K562 (cell line): ENCODE results near the gene ARHGEF4. TPM values are rescaled to one million over a fixed set of nuclear protein-coding genes. Genes with fewer than 3 reads are reported as not detected.

ENCODE experiments used
- ATAC-seq: fragments of 200-7000 bp; cut with Tn5 transposase; 3 replicates; pipeline ENCODE4 v1.9.1; 2020; ENCODE audit warnings: moderate library complexity
- BruUV-seq: library from RNA; stranded (reverse); fragments of 400-500 nt; replicated peaks from 2 replicates; lab custom pipeline; 2021; lab: Mats Ljungman, UMichigan
- CTCF ChIA-PET: fragments of 300-600 bp; formaldehyde crosslinking; extraction: SDS; loops from one replicate; lab custom pipeline; 2021; ENCODE audit warnings: low intra/inter-chr PET ratio; lab: Yijun Ruan, JAX
- POLR2A ChIA-PET: fragments of 300-600, 350-650 bp; sonication (Branson Sonifier 250); formaldehyde crosslinking; extraction: SDS; loops from one replicate; lab custom pipeline; 2021; ENCODE audit warnings: antibody characterized with exemption, inconsistent platforms; lab: Yijun Ruan, JAX
- DNase-seq, 4 experiments: peaks; one replicate each; pipeline versions ENCODE4 v3.0.0 to v3.0.0-alpha.2; 2011 to 2018; ENCODE audit warnings: low spot score in 3 of 4, mixed read lengths in 3 of 4; ENCODE audit errors: extremely low read depth in 1 of 4
- FAIRE-seq: peaks from 2 replicates; lab custom pipeline; 2011; peaks lifted over from hg19 to GRCh38; lab: Jason Lieb, UNC
- H2AFZ ChIP-seq: 2 replicates; pipeline ENCODE4 v1.6.0; 2011; ENCODE audit warnings: low read depth, low read length, control low read depth, inconsistent platforms
- H3K27ac ChIP-seq: fragments of 200-600 bp; 3 replicates; pipeline ENCODE4 v1.8.0; 2011; ENCODE audit warnings: low read depth, mild to moderate bottlenecking, control low read depth, inconsistent platforms, low read length, moderate library complexity, mixed read lengths; ENCODE audit errors: extremely low read depth
- H3K27me3 ChIP-seq, 2 experiments: fragments of 300-600 bp in 1 of 2; 2 replicates in 1 of 2; 3 replicates in 1 of 2; pipeline versions ENCODE4 v1.6.0 to v1.8.0; 2011; ENCODE audit warnings: inconsistent platforms in 2 of 2, low read length in 2 of 2, mild to moderate bottlenecking in 1 of 2, mixed read lengths in 1 of 2, moderate library complexity in 1 of 2; ENCODE audit not compliant: control insufficient read depth in 2 of 2, insufficient read depth in 2 of 2
- H3K36me3 ChIP-seq: fragments of 300-600 bp; 3 replicates; pipeline ENCODE4 v1.8.0; 2011; ENCODE audit warnings: mild to moderate bottlenecking, low read length, inconsistent platforms; ENCODE audit not compliant: control insufficient read depth, insufficient read depth
- H3K4me1 ChIP-seq, 2 experiments: fragments of 200-600 bp in 1 of 2; replicated peaks in 1 of 2; 2 replicates in 1 of 2; 3 replicates in 1 of 2; pipeline versions ENCODE4 v1.5.1 to v1.8.0; 2011; ENCODE audit warnings: inconsistent platforms in 2 of 2, low read length in 2 of 2, mild to moderate bottlenecking in 1 of 2, mixed read lengths in 1 of 2, moderate library complexity in 1 of 2; ENCODE audit not compliant: control insufficient read depth in 2 of 2, insufficient read depth in 2 of 2
- H3K4me2 ChIP-seq: 2 replicates; pipeline ENCODE4 v1.6.1; 2011; ENCODE audit warnings: low read length, control low read depth, inconsistent platforms, mixed read lengths; ENCODE audit not compliant: insufficient read depth
- H3K4me3 ChIP-seq: fragments of 200-600 bp; sonication (generic), shearing (Covaris generic); 2 replicates; pipeline ENCODE4 v1.5.1; 2016; ENCODE audit warnings: control low read depth, inconsistent platforms
- H3K79me2 ChIP-seq: fragments of 200-600 bp; 3 replicates; pipeline ENCODE4 v1.8.0; 2011; ENCODE audit warnings: low read length, inconsistent platforms; ENCODE audit not compliant: control insufficient read depth, insufficient read depth
- H3K9ac ChIP-seq, 2 experiments: 2 replicates each; pipeline versions ENCODE4 v1.6.0 to v1.6.1; 2011; ENCODE audit warnings: low read depth in 2 of 2, low read length in 2 of 2, control low read depth in 1 of 2, inconsistent platforms in 1 of 2, mild to moderate bottlenecking in 1 of 2, mixed read lengths in 1 of 2; ENCODE audit not compliant: insufficient read depth in 1 of 2
- H3K9me1 ChIP-seq: one replicate; pipeline ENCODE4 v1.6.0; 2011; ENCODE audit warnings: inconsistent platforms, mild to moderate bottlenecking, low read length, moderate library complexity; ENCODE audit not compliant: control insufficient read depth, insufficient read depth
- H3K9me3 ChIP-seq: replicated peaks from 2 replicates; pipeline ENCODE4 v1.5.1; 2011; ENCODE audit warnings: low read depth, low read length, inconsistent platforms; ENCODE audit not compliant: control insufficient read depth, insufficient read depth
- H4K20me1 ChIP-seq: replicated peaks from 2 replicates; pipeline ENCODE4 v1.6.1; 2011; ENCODE audit warnings: low read length, inconsistent platforms, mixed read lengths; ENCODE audit not compliant: control insufficient read depth, insufficient read depth
- BRD4 ChIP-seq: fragments of 200-600 bp; sonication (generic); IDR thresholded peaks from 2 replicates; pipeline ENCODE4 v1.6.1; 2017; ENCODE audit warnings: inconsistent platforms
- C11orf30 ChIP-seq: fragments of 450-650 bp; IDR thresholded peaks from 2 replicates; pipeline ENCODE4 v1.6.1; 2016; ENCODE audit warnings: low read depth, mild to moderate bottlenecking
- CBFA2T3 ChIP-seq: fragments of 450-650 bp; IDR thresholded peaks from 2 replicates; pipeline ENCODE4 v1.6.1; 2017
- E2F8 ChIP-seq: fragments of 450-650 bp; IDR thresholded peaks from 2 replicates; pipeline ENCODE4 v1.7.1; 2018; ENCODE audit warnings: mild to moderate bottlenecking, low read depth; ENCODE audit not compliant: partially characterized antibody
- ETV6 ChIP-seq, 3 experiments: fragments of 150-350 bp in 1 of 3; sonication (generic) in 1 of 3; formaldehyde crosslinking in 1 of 3; IDR thresholded peaks; 2 replicates each; pipeline versions ENCODE4 v1.6.1 to v1.8.0; 2014 to 2022; ENCODE audit warnings: borderline replicate concordance in 2 of 3, low read depth in 2 of 3, antibody characterized with exemption in 1 of 3, low read length in 1 of 3, mild to moderate bottlenecking in 1 of 3, missing genetic modification reagents in 1 of 3
- HOXB6 ChIP-seq: fragments of 250-450 bp; sonication (Bioruptor Pico); IDR thresholded peaks from 2 replicates; pipeline ENCODE4 v1.5.1; 2022; ENCODE audit warnings: mild to moderate bottlenecking, borderline replicate concordance
- ILK ChIP-seq: fragments of 450-650 bp; IDR thresholded peaks from 2 replicates; pipeline ENCODE4 v1.6.1; 2016; ENCODE audit warnings: missing genetic modification characterization, low read depth, mild to moderate bottlenecking, missing compliant biosample characterization, moderate library complexity, borderline replicate concordance
- MAFF ChIP-seq: IDR thresholded peaks from 2 replicates; pipeline ENCODE4 v1.6.1; 2012; ENCODE audit warnings: low read length, improper control_type of control experiment
- MAFG ChIP-seq: fragments of 450-650 bp; conservative IDR thresholded peaks from 2 replicates; pipeline ENCODE4 v1.6.1; 2016; ENCODE audit warnings: missing genetic modification characterization, missing compliant biosample characterization
- MEF2D ChIP-seq: conservative IDR thresholded peaks from 2 replicates; pipeline ENCODE4 v1.6.1; 2016; ENCODE audit warnings: low read depth, missing genetic modification characterization, missing compliant biosample characterization
- NFE2 ChIP-seq: IDR thresholded peaks from 2 replicates; pipeline ENCODE4 v1.6.1; 2014; ENCODE audit warnings: antibody characterized with exemption, low read depth
- SMAD1 ChIP-seq: fragments of 150-350 bp; IDR thresholded peaks from 2 replicates; pipeline ENCODE4 v1.6.1; 2014; ENCODE audit warnings: low read length, low read depth; ENCODE audit not compliant: partially characterized antibody
- TAF9B ChIP-seq: fragments of 450-650 bp; IDR thresholded peaks from 2 replicates; pipeline ENCODE4 v1.6.1; 2018; ENCODE audit warnings: mild to moderate bottlenecking; ENCODE audit not compliant: partially characterized antibody
- YY1 ChIP-seq, 3 experiments: IDR thresholded peaks; 2 replicates each; pipeline ENCODE4 v1.6.1; 2011; ENCODE audit warnings: low read length in 2 of 3, mild to moderate bottlenecking in 2 of 3, moderate library complexity in 2 of 3, borderline replicate concordance in 1 of 3, control low read depth in 1 of 3, low read depth in 1 of 3; ENCODE audit not compliant: insufficient read depth in 3 of 3, insufficient replicate concordance in 2 of 3, control insufficient read depth in 1 of 3, insufficient read length in 1 of 3; ENCODE audit errors: extremely low read depth in 1 of 3
- ZC3H4 ChIP-seq: sonication (generic); formaldehyde crosslinking; IDR thresholded peaks from 2 replicates; pipeline ENCODE4 v1.9.0; 2021; ENCODE audit warnings: missing genetic modification reagents, borderline replicate concordance
- WGBS: fragments of 100-300 bp; shearing (Covaris generic); methylation state at CpG from one replicate; pipeline ENCODE4 v1.1.6; 2016; ENCODE audit warnings: low coverage, mixed read lengths; ENCODE audit not compliant: insufficient coverage; ENCODE audit errors: missing lambda C conversion rate; 5-methylcytosine and 5-hydroxymethylcytosine counted together
- in situ Hi-C: fragments of 300-500 bp; cut with MboI; formaldehyde crosslinking; loops from 4 replicates; pipeline ENCODE4 v1.15.0; 2018; ENCODE audit warnings: inconsistent platforms, mixed read lengths
- intact Hi-C: fragments of 100-400 bp; cut with micrococcal nuclease; formaldehyde crosslinking; loops from 2 replicates; pipeline ENCODE4 v1.14.2; 2022
- polyA plus RNA-seq, 8 experiments: library from polyadenylated mRNA; depleted of rRNA in 4 of 8; stranded (reverse) in 5 of 8; unstranded in 3 of 8; fragments of >200 nt; fragmentation: Nextera tagmentation in 2 of 8; fragmentation: Illumina TruSeq in 1 of 8; extraction: Ambion mirVana in 2 of 8; extraction: Trizol in 1 of 8; gene quantifications; 2 replicates each; pipeline versions ENCODE4 v1.2.1 to v1.2.3, GENCODE V29; 2011 to 2014; ENCODE audit warnings: inconsistent platforms in 1 of 8, missing spikeins in 1 of 8
- total RNA-seq, 7 experiments: library from RNA; depleted of rRNA in 6 of 7; stranded (reverse); fragments of >200 nt in 6 of 7; fragmentation: Illumina TruSeq in 2 of 7; extraction: Trizol in 2 of 7; gene quantifications; 2 replicates each; pipeline versions ENCODE4 v1.2.1 to v1.2.3, GENCODE V29; 2011 to 2021; ENCODE audit warnings: low replicate concordance in 1 of 7
- TF ChIP-seq, protein P1 (sequence below), 2 experiments: fragments of 450-650 bp; IDR thresholded peaks; 2 replicates each; pipeline ENCODE4 v1.6.1; 2018; ENCODE audit warnings: mild to moderate bottlenecking in 2 of 2, low read depth in 1 of 2; ENCODE audit not compliant: partially characterized antibody in 2 of 2

Gene ARHGEF4
- total and polyA plus RNA-seq, 9 of the 15 experiments (the other 6 are each of a cell fraction or from before 2014, with no cell fraction given): not detected

- FAIRE-seq (no peak), ATAC-seq (no peak), DNase-seq (no peak)
- no peaks in the 10 kb centered on the region for H3K79me2 ChIP-seq
- no peaks in the 10 kb centered on the region for H3K9me3 ChIP-seq
- no peaks in the 10 kb centered on the region for H3K9me1 ChIP-seq
- no peaks in the 10 kb centered on the region for H4K20me1 ChIP-seq
- H3K4me2 ChIP-seq: no peak overlapping the region
- H3K27me3 ChIP-seq: peaks cover 0 to 6% of the 10 kb centered on the region in 2 experiments; a peak in 2 of 5 replicates
- no peak overlapping the region for H3K9ac ChIP-seq
- ChIA-PET POLR2A (interaction anchor here (1.0 kb wide), 1 partner anchor 14 kb away, joined by 3 read pairs; no protein-coding TSS in a partner anchor), CTCF (no interaction called here)
- H3K4me1 ChIP-seq: no peaks in the 10 kb centered on the region
- BruUV-seq: no TSS peak
- WGBS: 0% methylated on average over 6 of the region's 6 CpGs
- H3K36me3 ChIP-seq: no peaks in the 10 kb centered on the region
- intact Hi-C loops: no loop called here
- H3K4me3 ChIP-seq: no peak overlapping the region
- no peak overlapping the region for H2AFZ ChIP-seq
- no peak overlapping the region for H3K27ac ChIP-seq
- in situ Hi-C loops: no loop called here
- TF ChIP-seq MEF2D (tag) (no peak), MAFF (peak; percentile 61), BRD4 (no peak), HOXB6 (CRISPR knock-in tag) (no peak), NFE2 (peak; percentile 41; the same call in 1 of the 2 replicates), YY1 (IDR thresholded peaks at IDR 0.05; ENCODE audit: borderline replicate concordance in 1 of 3, control insufficient read depth in 1 of 3, extremely low read depth in 1 of 3, insufficient read depth in 3 of 3, insufficient read length in 1 of 3, insufficient replicate concordance in 2 of 3, low read depth in 1 of 3, low read length in 2 of 3) (no peak), SMAD1 (no peak), ILK (tag) (no peak), ZC3H4 (no peak), C11orf30 (peak; percentile 87), MAFG (tag) (peak; percentile 75), E2F8 (no peak), ETV6 (IDR thresholded peaks at IDR 0.05; ENCODE audit: borderline replicate concordance in 1 of 2, low read depth in 2 of 2, low read length in 1 of 2) (no peak), ETV6 (CRISPR knock-in tag; IDR thresholded peaks at IDR 0.05; ENCODE audit: borderline replicate concordance) (no peak), CBFA2T3 (no peak), TAF9B (no peak)
- TF ChIP-seq, protein P1, sequence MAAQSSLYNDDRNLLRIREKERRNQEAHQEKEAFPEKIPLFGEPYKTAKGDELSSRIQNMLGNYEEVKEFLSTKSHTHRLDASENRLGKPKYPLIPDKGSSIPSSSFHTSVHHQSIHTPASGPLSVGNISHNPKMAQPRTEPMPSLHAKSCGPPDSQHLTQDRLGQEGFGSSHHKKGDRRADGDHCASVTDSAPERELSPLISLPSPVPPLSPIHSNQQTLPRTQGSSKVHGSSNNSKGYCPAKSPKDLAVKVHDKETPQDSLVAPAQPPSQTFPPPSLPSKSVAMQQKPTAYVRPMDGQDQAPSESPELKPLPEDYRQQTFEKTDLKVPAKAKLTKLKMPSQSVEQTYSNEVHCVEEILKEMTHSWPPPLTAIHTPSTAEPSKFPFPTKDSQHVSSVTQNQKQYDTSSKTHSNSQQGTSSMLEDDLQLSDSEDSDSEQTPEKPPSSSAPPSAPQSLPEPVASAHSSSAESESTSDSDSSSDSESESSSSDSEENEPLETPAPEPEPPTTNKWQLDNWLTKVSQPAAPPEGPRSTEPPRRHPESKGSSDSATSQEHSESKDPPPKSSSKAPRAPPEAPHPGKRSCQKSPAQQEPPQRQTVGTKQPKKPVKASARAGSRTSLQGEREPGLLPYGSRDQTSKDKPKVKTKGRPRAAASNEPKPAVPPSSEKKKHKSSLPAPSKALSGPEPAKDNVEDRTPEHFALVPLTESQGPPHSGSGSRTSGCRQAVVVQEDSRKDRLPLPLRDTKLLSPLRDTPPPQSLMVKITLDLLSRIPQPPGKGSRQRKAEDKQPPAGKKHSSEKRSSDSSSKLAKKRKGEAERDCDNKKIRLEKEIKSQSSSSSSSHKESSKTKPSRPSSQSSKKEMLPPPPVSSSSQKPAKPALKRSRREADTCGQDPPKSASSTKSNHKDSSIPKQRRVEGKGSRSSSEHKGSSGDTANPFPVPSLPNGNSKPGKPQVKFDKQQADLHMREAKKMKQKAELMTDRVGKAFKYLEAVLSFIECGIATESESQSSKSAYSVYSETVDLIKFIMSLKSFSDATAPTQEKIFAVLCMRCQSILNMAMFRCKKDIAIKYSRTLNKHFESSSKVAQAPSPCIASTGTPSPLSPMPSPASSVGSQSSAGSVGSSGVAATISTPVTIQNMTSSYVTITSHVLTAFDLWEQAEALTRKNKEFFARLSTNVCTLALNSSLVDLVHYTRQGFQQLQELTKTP (IDR thresholded peaks at IDR 0.05; ENCODE audit: low read depth in 1 of 2, partially characterized antibody in 2 of 2): no peak
Observed at GRCh38 chr2:130947967-130948366, 111.3 kb downstream of the ARHGEF4 start.
